SIG-M5 treated with dmso at 0.1 percent for 504 hours (cell line): ENCODE measurements around the gene UNC5A.

Experiments used
- DNase-seq: peaks from one replicate; lab custom pipeline; 2025; ENCODE audit not compliant: unreplicated experiment; lab: John Stamatoyannopoulos, UW

UNC5A gene

GRCh38 chr5:176819476-176819875, 9.1 kb downstream of the UNC5A start:
- no peak for DNase-seq

GRCh38 chr5:176820937-176821336, 10.6 kb downstream of the UNC5A start:
- no peak for DNase-seq

GRCh38 chr5:176821441-176821840, 11.1 kb downstream of the UNC5A start:
- DNase-seq, result no peak

- DNase-seq, result peak; percentile 49
These were observed 11.9 kb downstream of the UNC5A start for GRCh38 chr5:176822041-176822792.

- DNase-seq, result peak; percentile 50
These were observed 12.6 kb downstream of the UNC5A start for GRCh38 chr5:176822793-176823481.

GRCh38 chr5:176823869-176824412, 13.6 kb downstream of the UNC5A start:
- DNase-seq, result no peak

GRCh38 chr5:176824604-176825003, 14.2 kb downstream of the UNC5A start:
- DNase-seq, result no peak

GRCh38 chr5:176825234-176825633, 14.9 kb downstream of the UNC5A start:
- DNase-seq, result no peak

GRCh38 chr5:176825957-176826356, 15.6 kb downstream of the UNC5A start:
- no peak for DNase-seq

GRCh38 chr5:176827736-176828414, 17.5 kb downstream of the UNC5A start:
- DNase-seq, result no peak

GRCh38 chr5:176829320-176829719, 19.0 kb downstream of the UNC5A start:
- DNase-seq, result no peak

GRCh38 chr5:176830422-176830994, 20.1 kb downstream of the UNC5A start:
- no peak for DNase-seq

- no peak for DNase-seq
These were observed 20.6 kb downstream of the UNC5A start for GRCh38 chr5:176830995-176831423.

GRCh38 chr5:176831425-176831824, 21.1 kb downstream of the UNC5A start:
- DNase-seq, result no peak

GRCh38 chr5:176832162-176832561, 21.8 kb downstream of the UNC5A start:
- no peak for DNase-seq

GRCh38 chr5:176833286-176833685, 22.9 kb downstream of the UNC5A start:
- DNase-seq, result no peak

- DNase-seq, result no peak
These were observed 25.6 kb downstream of the UNC5A start for GRCh38 chr5:176835918-176836317.

GRCh38 chr5:176836811-176837706, 26.7 kb downstream of the UNC5A start:
- DNase-seq, result no peak

GRCh38 chr5:176837707-176838115, 27.4 kb downstream of the UNC5A start:
- DNase-seq, result peak; percentile 72

GRCh38 chr5:176843673-176844072, 33.3 kb downstream of the UNC5A start:
- DNase-seq, result no peak
